LNCAP (cell line): ENCODE results near the gene NKAIN2.

Experiments used
- TF ChIP-seq, protein P1 (sequence below): fragments of 450-650 bp; IDR thresholded peaks from 2 replicates; pipeline ENCODE4 v1.5.1; 2017; ENCODE audit warnings: mild to moderate bottlenecking

The NKAIN2 gene

DNA sequence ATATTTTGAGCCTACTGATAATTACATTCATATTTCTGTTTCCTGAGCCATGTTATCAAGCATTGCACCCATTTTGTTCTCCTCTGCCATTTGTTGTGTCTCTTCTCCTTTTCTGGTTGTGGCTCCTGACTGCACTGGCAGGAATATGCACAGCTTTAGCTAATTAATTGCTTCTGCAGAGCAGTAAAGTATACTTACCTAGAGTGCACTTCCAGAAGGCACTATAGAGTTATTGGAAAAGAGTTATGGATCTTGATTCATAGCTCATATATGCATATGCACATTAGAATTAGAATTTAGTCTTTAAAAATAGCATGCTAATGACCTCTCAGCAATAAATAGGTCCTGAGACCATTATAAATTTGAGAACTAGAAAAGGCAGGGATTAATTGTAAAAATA, 262.6 kb downstream of the NKAIN2 start:
- TF ChIP-seq, protein P1, sequence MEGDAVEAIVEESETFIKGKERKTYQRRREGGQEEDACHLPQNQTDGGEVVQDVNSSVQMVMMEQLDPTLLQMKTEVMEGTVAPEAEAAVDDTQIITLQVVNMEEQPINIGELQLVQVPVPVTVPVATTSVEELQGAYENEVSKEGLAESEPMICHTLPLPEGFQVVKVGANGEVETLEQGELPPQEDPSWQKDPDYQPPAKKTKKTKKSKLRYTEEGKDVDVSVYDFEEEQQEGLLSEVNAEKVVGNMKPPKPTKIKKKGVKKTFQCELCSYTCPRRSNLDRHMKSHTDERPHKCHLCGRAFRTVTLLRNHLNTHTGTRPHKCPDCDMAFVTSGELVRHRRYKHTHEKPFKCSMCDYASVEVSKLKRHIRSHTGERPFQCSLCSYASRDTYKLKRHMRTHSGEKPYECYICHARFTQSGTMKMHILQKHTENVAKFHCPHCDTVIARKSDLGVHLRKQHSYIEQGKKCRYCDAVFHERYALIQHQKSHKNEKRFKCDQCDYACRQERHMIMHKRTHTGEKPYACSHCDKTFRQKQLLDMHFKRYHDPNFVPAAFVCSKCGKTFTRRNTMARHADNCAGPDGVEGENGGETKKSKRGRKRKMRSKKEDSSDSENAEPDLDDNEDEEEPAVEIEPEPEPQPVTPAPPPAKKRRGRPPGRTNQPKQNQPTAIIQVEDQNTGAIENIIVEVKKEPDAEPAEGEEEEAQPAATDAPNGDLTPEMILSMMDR = no peak

DNA sequence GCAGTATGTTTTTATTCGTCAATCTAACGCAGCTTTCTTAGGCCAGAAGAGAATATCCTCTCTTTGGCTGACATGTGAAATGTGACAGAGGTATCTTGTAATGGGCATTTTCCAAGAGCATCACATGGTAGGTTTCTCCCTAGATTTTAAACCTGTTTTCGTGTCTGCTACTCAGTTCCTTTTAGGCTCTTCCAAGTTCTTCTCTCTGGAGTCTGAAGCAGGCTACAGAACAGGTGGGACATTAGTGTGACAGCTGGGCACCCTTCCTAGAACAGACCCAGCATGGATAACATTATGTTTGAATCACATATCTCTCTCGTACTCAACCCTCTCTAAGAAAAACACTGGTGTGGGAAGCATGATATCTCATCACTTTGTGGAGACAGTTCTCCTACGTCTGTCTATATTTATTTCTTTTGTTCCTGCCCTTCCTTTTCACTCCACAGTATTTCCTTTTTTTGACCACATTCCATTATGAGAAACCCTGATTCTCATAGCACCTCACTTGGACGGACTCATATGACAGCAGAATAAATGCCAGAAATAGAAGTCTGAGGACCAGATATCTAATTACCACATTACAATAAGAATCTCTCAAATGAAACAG, 263.4 kb downstream of the NKAIN2 start:
- TF ChIP-seq, protein P1 = no peak

DNA sequence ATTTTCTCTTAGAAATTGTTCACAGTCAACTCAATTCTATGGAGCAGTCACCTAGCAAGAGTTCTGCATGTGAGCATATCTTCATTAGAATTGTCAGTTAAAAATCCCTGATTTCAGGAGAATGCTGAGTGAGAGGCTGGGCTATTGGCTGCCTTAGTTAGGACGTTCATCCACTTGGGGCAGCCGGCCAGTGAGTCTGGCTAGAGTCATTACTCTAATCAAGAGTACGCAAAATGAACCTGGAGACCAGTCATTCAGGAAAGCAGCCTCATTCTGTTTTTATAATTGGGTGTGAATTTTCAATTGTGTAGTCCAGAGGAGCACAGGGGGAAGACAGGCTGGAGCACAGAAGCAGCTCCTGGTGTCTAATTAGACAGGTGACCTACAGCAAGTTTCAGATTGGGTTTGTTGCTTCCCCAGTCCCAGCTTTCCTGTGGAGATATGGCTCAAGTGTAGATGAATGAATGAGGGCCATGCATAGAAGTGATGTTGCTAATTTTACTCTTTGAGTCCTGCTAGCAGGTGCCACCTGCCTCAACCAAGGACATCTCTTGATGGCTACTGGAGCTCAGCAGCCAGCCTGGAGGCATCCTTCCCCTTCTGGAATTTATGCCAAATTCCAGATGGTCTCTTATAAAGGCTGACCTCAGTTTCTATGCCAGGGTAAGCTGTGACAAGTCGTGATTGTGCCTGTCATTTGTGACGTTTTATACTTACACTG, 265.7 kb downstream of the NKAIN2 start:
- TF ChIP-seq, protein P1 = no peak

DNA sequence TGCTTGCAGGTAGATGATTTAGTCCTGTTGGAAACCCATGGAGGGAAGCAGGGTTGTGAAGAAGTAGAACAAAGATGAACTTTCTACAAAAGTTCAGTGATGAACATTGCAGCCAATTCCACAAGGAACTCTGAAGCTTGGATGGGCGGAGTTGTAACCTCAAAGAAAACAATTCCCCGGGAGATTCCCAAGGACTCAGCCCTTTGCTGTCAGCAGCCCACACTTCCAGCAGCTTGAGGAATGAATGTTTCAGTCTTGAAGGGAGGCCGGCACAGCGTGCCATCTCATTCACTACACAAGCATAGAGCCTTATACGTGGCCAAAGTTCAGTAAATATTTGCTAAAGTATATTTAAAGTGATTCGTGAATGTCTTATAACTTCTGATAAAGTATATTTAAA, 269.4 kb downstream of the NKAIN2 start:
- TF ChIP-seq, protein P1 = no peak

- TF ChIP-seq, protein P1 = no peak
Measured at GRCh38 chr6:124073820-124074587, 270.3 kb downstream of the NKAIN2 start.

DNA sequence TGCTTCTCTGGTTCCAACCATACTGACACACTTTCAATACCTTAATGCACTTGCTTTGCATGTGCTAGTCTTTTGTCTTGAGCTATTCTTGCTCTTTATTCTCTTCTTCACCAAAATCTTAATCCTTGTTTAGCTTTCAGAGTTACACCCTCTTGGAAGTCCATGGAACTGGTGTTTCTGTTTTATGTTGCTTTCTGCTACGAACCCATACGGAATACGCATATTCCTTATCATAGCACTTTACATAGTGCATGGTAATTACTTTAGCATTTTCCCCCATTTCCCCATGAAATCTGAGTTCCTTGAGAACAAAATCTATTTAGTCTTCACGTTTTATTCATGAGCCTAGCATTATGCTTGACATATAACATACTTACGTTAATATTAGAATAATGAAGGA, 270.9 kb downstream of the NKAIN2 start:
- TF ChIP-seq, protein P1 = no peak

GRCh38 chr6:124076336-124077048, 272.8 kb downstream of the NKAIN2 start:
- TF ChIP-seq, protein P1 = no peak
